ENCODE results near the gene DHX36.
A peak's percentile ranks its signal among the peaks of the same experiment; 100 is the strongest.

DHX36 gene

GRCh38 chr3:154345422-154346122 is 21.3 kb upstream of the DHX36 start:
- no peak overlapping the region for H3K4me3 ChIP-seq (replicated peaks; ENCODE audit: low read depth, low read length)
- no peak for DNase-seq (ENCODE audit: extremely low read depth, low read depth)
- TF ChIP-seq CTCF (IDR thresholded peaks at IDR 0.05; ENCODE audit: low read depth, low read length, missing control alignments) = no peak

- no peak for DNase-seq (ENCODE audit: extremely low read depth, low read depth)
- no peak overlapping the region for H3K4me3 ChIP-seq (replicated peaks; ENCODE audit: low read depth, low read length)
- no peak for TF ChIP-seq CTCF (IDR thresholded peaks at IDR 0.05; ENCODE audit: low read depth, low read length, missing control alignments)
Measured at GRCh38 chr3:154338570-154338969, 14.3 kb upstream of the DHX36 start.

- no peak overlapping the region for H3K4me3 ChIP-seq (replicated peaks; ENCODE audit: low read depth, low read length)
- TF ChIP-seq CTCF (IDR thresholded peaks at IDR 0.05; ENCODE audit: low read depth, low read length, missing control alignments) = no peak
- no peak for DNase-seq (ENCODE audit: extremely low read depth, low read depth)
Measured at GRCh38 chr3:154338008-154338407, 13.7 kb upstream of the DHX36 start.

GRCh38 chr3:154334973-154335420 is 10.7 kb upstream of the DHX36 start:
- TF ChIP-seq CTCF (IDR thresholded peaks at IDR 0.05; ENCODE audit: low read depth, low read length, missing control alignments) = no peak
- H3K4me3 ChIP-seq (replicated peaks; ENCODE audit: low read depth, low read length) = no peak overlapping the region
- peak; percentile 20 for DNase-seq (ENCODE audit: extremely low read depth, low read depth)

GRCh38 chr3:154327871-154328270 is 3.6 kb upstream of the DHX36 start:
- TF ChIP-seq CTCF (IDR thresholded peaks at IDR 0.05; ENCODE audit: low read depth, low read length, missing control alignments) = no peak
- no peak for DNase-seq (ENCODE audit: extremely low read depth, low read depth)
- no peak overlapping the region for H3K4me3 ChIP-seq (replicated peaks; ENCODE audit: low read depth, low read length)

- TF ChIP-seq CTCF (IDR thresholded peaks at IDR 0.05; ENCODE audit: low read depth, low read length, missing control alignments) = no peak
- H3K4me3 ChIP-seq (replicated peaks; ENCODE audit: low read depth, low read length) = peak overlapping the region; percentile 64
- DNase-seq (ENCODE audit: extremely low read depth, low read depth) = no peak
Measured at GRCh38 chr3:154324919-154325318, 632 bp upstream of the DHX36 start.

All from HFF-Myc (cell line).